Right lobe of liver (tissue), 6 donors: ENCODE data around the gene KCNK3. TPM values are rescaled to one million over a fixed set of nuclear protein-coding genes. Genes with fewer than 3 reads are reported as not detected.

ENCODE experiments used
- ATAC-seq, 4 donors: fragments of 200-7000 bp; cut with Tn5 transposase; one replicate each; pipeline ENCODE4 v1.9.1; 2020; ENCODE audit warnings: mild to moderate bottlenecking in 4 of 4, moderate library complexity in 4 of 4
- DNase-seq, 3 donors: peaks; one replicate each; pipeline ENCODE4 v3.0.0-alpha.2; 2020
- H3K27ac ChIP-seq, 3 donors: fragments of 200-600 bp; one replicate each; pipeline ENCODE4 v1.8.0; 2022
- H3K27me3 ChIP-seq, 2 donors: fragments of 200-600 bp; one replicate each; pipeline ENCODE4 v1.8.0; 2022
- H3K36me3 ChIP-seq, 4 donors: fragments of 200-600 bp; sonication (generic) in 1 of 4; one replicate each; pipeline versions ENCODE4 v1.5.1 to v1.8.0; 2017 to 2022; ENCODE audit warnings: control low read depth in 1 of 4
- H3K4me1 ChIP-seq, 4 donors: fragments of 200-600 bp; sonication (generic) in 1 of 4; one replicate each; pipeline versions ENCODE4 v1.5.1 to v1.8.0; 2017 to 2022; ENCODE audit warnings: control low read depth in 1 of 4
- H3K4me3 ChIP-seq, 3 donors: fragments of 200-600 bp; one replicate each; pipeline ENCODE4 v1.8.0; 2022
- H3K9me3 ChIP-seq, 4 donors: fragments of 200-600 bp; sonication (generic) in 1 of 4; one replicate each; pipeline versions ENCODE4 v1.5.1 to v1.8.0; 2017 to 2022; ENCODE audit warnings: control low read depth in 1 of 4
- POLR2A ChIP-seq: fragments of 450-650 bp; IDR thresholded peaks from one replicate; pipeline ENCODE4 v1.6.1; 2017; ENCODE audit warnings: antibody characterized with exemption, mild to moderate bottlenecking
- WGBS: methylation state at CpG from one replicate; pipeline ENCODE4 v1.1.6; 2018; ENCODE audit warnings: low coverage, low lambda C conversion rate; ENCODE audit not compliant: insufficient coverage; ENCODE audit errors: missing lambda C conversion rate; 5-methylcytosine and 5-hydroxymethylcytosine counted together
- intact Hi-C, 2 donors: fragments of 100-400 bp; cut with DNase I; formaldehyde crosslinking; loops; one replicate each; pipeline versions ENCODE4 v1.11.2 to v1.14.1; 2022
- total RNA-seq, 6 experiments: library from RNA; depleted of rRNA in 2 of 6; stranded (reverse); fragments of >200 nt in 2 of 6; fragmentation: NEBNext Ultra II Directional in 3 of 6; extraction: Animal tissue kit (Norgen Biotek cat#: 25700) in 3 of 6; gene quantifications; one replicate each; pipeline versions ENCODE4 v1.1.0 to v1.2.4, GENCODE V29; 2016 to 2023
- TF ChIP-seq, protein P1 (sequence below), 4 donors: fragments of 200-600 bp in 3 of 4; fragments of 450-650 bp in 1 of 4; IDR thresholded peaks; one replicate each; pipeline versions ENCODE4 v1.5.1 to v1.8.0; 2016 to 2022; ENCODE audit warnings: antibody characterized with exemption in 4 of 4, mild to moderate bottlenecking in 2 of 4
- donor health status: DM: no; HTN: yes; CAD: no.
- donor health status: DM: no; HTN: no; CAD: no.
- donor health status: DM: no; HTN: no; CAD: no.
- donor health status: DM: no; HTN: yes; CAD: no.
- donor health status: DM: no; HTN: yes; CAD: no.

The KCNK3 gene
- total RNA-seq, 6 experiments from 2014 or later, result 0.18 to 0.43 (median 0.33) TPM

DNA sequence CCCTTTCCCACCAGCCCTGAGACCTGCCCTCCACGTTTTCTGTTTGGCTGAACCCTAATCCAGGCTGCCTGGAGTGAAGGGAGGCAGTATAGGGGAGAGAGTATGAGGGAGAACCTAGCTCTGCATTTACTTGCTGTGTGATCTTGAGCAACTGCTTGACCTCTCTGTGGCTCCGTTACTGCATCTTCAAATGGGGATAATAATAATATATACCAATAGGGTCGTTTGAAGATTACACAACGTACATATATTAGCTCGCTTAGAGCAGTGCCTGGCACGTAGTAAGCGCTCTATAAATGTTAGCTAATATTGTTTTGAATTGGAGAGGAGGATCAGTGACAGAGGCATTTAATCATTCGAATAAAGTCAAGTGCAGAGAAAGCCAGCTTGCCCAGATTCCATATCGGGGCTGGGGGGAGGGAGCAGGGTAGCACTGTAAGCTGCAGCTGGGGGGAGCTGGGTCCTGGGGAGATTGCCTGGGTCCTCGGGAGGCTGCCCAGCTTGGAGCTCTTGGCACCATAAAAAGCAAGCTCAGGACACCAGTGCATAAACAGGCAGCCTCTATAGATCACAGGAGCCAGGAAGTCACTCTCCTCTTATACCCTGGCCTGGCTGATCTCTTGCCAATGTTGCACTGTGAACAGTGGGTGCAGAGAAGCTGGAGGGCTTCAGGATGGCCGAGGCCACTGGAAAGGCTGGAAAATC is 19.1 kb downstream of the KCNK3 start:
- H3K4me3 ChIP-seq, result no peak overlapping the region
- H3K9me3 ChIP-seq, result no peaks in the 10 kb centered on the region
- intact Hi-C loops, result no loop called here
- no peaks in the 10 kb centered on the region for H3K36me3 ChIP-seq
- 57% methylated on average over 10 of the region's 11 CpGs for WGBS
- H3K4me1 ChIP-seq, result no peaks in the 10 kb centered on the region
- ATAC-seq (no peak), DNase-seq (no peak)
- H3K27ac ChIP-seq, result no peak overlapping the region
- no peaks in the 10 kb centered on the region for H3K27me3 ChIP-seq
- TF ChIP-seq, protein P1, sequence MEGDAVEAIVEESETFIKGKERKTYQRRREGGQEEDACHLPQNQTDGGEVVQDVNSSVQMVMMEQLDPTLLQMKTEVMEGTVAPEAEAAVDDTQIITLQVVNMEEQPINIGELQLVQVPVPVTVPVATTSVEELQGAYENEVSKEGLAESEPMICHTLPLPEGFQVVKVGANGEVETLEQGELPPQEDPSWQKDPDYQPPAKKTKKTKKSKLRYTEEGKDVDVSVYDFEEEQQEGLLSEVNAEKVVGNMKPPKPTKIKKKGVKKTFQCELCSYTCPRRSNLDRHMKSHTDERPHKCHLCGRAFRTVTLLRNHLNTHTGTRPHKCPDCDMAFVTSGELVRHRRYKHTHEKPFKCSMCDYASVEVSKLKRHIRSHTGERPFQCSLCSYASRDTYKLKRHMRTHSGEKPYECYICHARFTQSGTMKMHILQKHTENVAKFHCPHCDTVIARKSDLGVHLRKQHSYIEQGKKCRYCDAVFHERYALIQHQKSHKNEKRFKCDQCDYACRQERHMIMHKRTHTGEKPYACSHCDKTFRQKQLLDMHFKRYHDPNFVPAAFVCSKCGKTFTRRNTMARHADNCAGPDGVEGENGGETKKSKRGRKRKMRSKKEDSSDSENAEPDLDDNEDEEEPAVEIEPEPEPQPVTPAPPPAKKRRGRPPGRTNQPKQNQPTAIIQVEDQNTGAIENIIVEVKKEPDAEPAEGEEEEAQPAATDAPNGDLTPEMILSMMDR (IDR thresholded peaks at IDR 0.05), result no peak
- TF ChIP-seq POLR2A, result no peak

DNA sequence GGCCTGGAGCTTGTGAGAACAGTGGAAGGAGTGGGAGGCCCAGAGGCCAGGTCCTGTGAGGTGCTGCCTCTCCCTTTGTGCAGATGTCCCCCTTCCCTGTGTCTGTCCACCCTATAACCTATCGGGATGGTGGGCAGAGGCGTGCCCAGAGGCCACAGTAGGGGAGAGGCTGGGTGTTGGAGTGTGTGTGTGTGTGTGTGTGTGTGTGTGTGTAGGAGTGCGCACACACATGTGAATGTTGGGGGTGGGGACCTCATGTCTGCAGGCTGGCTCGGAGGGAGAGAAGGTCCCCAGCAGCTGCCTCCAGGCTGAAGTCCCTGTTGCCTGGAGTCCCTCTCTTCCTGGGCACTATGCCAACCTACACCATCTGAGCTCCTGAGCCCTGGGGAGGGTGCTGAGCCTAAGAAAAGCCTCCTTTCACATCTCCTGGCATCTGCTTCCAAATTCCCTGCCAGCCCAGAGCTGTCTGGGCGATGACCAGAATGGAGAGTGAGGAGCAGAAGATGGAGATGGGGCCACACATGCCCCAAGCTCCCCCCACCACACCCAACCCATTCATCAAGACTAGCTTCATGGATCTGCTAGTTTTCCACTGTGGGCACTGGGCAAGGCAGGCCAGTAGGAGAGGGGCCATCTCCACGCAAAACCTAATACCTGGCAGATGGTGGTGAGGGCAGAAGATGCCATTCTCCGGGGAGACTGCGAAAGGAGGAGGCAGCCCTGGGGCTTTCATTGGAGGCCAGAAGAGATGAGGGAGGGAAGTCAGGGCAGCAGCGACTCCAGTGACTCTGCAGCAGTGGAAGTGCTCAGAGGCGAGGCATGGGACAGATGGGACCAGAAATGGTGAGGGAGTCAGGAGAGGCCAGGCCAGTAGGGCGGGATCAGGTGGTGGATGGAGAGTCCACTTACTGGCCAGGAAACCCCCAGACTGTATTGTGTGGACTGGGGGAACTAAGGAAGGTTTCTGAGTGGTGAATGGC is 20.3 kb downstream of the KCNK3 start:
- H3K4me3 ChIP-seq, result no peak overlapping the region
- TF ChIP-seq, protein P1 (IDR thresholded peaks at IDR 0.05), result no peak
- no peak for TF ChIP-seq POLR2A
- 82% methylated on average over 7 of the region's 11 CpGs for WGBS
- H3K27me3 ChIP-seq, result no peaks in the 10 kb centered on the region
- no peaks in the 10 kb centered on the region for H3K9me3 ChIP-seq
- DNase-seq, result no peak
- H3K27ac ChIP-seq, result no peak overlapping the region
- no peaks in the 10 kb centered on the region for H3K4me1 ChIP-seq
- ATAC-seq, result no peak
- no peaks in the 10 kb centered on the region for H3K36me3 ChIP-seq
- intact Hi-C loops, result no loop called here

DNA sequence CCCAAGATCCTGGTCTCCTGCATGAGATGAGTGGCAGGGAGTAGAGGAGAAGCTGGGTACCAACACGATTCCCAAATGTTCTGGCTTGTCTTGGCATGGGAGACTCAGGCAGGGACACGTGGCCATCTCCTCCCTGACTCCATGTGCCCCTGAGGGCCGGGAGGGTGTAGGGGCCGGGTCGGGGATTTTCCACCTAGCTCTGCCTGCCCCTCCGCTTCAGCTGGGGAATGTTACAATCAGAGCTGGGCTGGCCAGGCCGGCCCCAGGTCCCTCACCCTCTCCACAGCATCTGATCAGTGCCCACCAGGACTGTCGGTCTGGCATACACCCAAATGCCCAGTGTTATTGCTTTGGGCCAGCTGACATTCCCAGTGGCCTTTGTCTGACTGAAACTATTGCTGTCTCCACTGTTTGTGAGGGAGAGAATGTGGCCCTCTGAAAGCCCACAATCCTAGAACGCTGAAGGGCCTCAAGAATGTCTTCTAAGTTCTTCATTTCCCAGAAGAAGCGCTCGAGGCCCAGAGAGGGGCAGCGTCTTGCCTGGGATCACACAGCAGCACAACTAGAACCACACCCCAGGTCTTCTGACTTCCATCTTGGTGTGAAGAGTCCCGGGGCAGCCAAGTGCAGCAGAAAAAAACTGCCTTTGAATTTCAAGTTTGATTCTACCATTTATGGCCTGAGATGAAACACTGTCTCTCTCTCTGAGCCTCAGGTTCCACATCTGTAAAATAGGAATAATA is 23.2 kb downstream of the KCNK3 start:
- 67% methylated on average over 3 of the region's 13 CpGs for WGBS
- ATAC-seq (no peak), DNase-seq (no peak)
- H3K4me3 ChIP-seq, result no peak overlapping the region
- H3K27me3 ChIP-seq, result no peaks in the 10 kb centered on the region
- H3K27ac ChIP-seq, result no peak overlapping the region
- H3K9me3 ChIP-seq, result no peaks in the 10 kb centered on the region
- peaks cover 0 to 13% (median 6%) of the 10 kb centered on the region in 4 donors for H3K4me1 ChIP-seq
- intact Hi-C loops, result no loop called here
- TF ChIP-seq, protein P1 (IDR thresholded peaks at IDR 0.05), result no peak
- no peak for TF ChIP-seq POLR2A
- H3K36me3 ChIP-seq, result no peaks in the 10 kb centered on the region

DNA sequence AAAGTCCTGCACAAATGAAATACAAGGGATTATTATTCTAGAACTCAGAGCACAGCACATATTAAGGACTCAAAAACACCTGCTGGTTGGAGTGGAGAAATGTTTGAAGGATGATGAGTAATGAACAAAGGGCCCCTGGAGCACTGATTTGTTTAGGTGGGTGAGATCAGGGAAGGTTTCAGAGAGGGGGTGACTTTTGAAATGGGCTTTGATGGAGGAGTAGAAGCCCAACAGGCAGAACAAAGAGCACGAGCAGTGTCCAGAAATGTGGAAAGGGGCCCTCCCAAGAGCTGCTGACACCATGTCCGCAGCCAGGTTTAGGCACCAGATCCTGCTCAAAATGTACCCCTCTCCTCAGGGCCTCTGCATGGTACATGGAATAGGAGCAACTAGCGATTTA is 23.8 kb downstream of the KCNK3 start:
- Histone ChIP-seq H3K9me3 (no peaks in the 10 kb centered on the region), H3K36me3 (no peaks in the 10 kb centered on the region), H3K27me3 (no peaks in the 10 kb centered on the region), H3K4me1 (peaks cover 0 to 19% (median 9%) of the 10 kb centered on the region in 4 donors), H3K4me3 (no peak overlapping the region), H3K27ac (no peak overlapping the region)
- TF ChIP-seq POLR2A, result no peak
- TF ChIP-seq, protein P1 (IDR thresholded peaks at IDR 0.05), result no peak
- WGBS, result 90% methylated on average over 2 of the region's 3 CpGs
- no peak for DNase-seq
- ATAC-seq, result no peak
- intact Hi-C loops, result no loop called here
